ENCODE results near the gene GASK1A.
"Not testable (repeated sequence)": the region's sequence is repeated elsewhere in the genome, so short reads cannot be mapped to it uniquely, and the experiment has no call there.

The GASK1A gene

DNA sequence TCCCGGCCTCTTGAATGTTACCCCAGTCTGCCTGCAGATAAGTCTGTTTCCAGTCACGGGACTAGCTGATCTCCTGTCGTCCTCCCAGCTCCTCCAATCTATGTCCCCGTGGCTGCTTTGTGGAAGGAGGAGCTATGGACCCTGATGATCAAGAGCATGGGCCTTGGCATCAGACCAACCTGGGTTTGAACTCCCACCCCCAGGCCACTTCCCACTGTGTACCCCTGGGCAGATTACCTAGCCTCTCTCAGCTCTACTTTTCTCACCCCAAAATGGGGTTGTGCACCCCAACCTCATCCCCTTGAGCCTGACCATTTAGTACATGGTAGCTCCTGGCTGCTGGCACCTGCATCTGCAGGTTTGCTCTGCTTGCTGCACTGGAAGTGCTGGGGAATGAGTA, 55.8 kb downstream of the GASK1A start:
- DNase-seq = no peak

DNA sequence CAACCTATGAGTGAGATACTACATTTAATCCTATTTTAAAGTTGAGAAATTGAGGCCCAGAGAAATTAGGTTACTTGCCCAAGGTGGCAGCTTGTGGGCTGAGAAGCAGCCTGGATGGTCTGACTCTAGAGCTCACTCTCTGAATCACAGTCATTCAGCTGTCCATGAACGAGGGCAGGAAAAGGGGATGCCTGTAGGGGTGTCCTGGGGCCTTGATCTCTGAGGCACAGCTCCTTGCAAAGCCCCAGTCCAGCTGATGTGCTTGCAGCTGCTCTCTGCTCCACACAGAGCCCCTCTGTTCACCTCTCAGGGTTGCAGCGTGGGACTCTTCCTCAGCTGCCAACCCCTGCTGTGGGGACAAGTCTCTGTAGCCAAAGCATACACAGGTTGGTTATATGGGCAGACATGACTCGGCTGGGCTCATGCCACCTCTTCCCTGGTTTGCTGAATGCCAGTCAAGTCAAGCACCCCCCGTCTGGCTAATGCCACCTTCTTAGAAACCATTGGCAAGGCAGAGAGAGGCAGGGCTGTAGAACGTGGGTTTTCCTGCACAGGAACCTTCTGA, 56.8 kb downstream of the GASK1A start:
- DNase-seq = no peak

DNA sequence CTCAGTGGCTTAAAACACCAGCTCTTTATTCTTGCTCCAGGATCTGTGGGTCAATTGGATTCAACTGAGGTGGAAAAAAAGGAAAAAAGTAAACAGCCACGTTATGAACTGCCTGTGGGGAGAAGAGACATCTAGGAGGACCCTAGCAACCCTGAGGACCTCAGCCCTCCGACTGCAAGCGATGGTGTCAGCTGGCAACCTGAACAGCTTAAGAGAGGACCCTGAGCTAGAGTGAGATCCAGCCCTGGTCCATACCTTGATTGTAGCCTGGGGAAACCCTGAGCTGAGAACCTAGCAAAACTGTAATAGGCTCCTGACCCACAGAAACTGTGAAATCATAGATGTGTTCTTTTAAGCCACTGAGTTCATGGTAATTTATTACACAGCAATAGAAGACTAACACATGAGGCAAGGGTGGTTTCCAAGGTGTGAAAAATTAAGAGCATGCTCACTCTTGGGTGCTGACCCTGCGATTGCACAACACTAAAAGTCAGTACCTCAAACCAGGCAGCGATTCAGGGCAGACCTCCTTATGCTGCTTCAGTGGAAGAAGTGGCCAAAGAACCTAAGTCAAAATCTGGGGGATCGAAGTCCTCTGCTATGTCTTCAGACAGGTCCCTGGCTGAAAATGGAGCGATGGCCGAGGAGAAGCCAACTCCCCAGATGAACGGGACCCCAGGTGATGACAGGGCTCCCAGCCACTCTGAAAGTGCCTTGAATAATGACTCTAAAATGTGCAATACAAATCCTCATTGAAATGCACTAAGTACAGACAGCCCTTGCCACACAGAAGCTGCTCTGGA, 57.7 kb downstream of the GASK1A start:
- no peak for DNase-seq

DNA sequence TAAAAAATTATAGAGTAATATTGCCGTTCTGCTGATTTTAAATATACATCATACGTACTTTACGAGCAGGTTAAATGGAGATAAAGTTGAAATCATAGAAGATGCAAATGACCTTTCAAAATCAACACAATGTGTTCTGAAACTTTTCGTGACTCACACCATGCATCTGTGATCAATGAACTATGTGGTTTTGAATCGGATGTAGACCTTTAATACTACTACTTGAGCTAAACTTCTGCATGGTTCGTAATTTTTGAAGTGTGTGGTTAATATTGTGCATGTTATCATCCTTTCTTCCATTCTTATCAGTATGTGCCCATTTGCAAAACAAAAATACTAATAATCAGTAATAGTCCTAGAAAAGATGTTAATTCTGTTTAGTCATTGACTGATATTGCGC, 58.9 kb downstream of the GASK1A start:
- no peak for DNase-seq

DNA sequence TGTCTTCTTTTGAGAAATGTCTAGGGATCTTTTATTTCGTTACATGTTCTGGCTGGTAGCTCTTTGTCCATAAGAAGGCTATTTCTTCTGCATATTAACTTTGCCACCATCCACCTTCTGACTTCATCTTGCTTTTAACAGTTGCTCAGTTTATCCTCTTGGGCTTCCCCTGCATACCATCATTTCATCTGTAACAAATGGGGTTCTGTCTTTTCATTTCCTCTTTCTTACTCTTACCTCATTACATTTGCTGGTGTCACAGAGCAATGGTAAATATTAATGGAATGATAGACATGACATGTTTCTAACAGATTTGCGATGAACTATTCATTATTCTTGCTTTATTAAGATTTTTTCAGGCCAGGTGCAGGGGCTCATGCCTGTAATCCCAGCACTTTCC, 62.4 kb downstream of the GASK1A start:
- no peak for DNase-seq

DNA sequence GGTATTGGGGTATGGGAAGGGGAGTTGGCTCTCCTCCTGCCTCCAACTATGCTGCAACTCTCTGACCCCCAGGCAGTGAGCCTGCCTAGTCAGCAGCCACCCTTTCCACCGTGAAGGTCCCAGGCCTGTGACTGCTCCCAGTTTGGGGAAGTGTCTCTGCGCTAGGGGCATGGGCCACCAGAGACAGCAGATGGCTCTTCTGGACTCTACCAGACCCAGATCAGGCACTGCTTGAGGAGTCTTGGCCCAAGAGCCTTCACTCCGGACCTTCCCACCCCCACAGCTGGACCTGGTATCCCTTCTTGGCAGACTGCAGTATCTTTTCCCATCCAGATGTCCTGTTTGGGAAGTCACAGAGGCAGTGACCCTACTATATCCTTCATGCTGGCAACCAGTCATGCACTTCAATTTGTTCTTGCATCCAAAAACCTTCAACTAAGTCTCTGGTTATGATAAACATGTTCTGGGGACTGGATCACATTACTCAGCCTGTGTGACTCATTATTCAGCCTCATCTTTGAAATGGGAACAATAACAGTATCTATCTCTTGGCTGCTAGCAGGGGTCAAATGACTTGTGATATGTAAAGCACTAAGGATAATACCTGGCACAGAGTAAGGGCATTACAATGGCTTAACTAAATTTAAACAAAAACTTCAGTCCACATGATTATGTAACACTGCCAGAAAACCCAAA, 64.1 kb downstream of the GASK1A start:
- DNase-seq = no peak

DNA sequence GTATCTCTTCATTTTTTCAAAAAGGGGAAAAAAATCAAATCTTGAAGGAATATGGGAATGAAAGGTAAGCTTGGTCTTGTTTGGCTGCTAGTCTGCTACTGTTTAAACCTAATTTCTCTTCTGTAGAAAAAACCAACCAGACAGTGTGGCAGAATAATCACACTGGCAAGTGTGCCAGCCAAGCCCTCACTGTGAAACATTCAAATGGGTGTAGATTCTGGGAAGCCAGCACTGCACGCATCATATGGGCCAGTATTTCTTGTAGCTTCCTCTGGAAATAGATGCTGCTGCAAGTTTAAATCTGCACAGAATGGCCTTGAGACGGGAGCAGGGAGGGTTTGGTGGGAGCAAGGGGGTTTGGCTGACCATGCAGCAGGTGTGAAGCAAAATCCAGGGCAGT, 64.7 kb downstream of the GASK1A start:
- no peak for DNase-seq

DNA sequence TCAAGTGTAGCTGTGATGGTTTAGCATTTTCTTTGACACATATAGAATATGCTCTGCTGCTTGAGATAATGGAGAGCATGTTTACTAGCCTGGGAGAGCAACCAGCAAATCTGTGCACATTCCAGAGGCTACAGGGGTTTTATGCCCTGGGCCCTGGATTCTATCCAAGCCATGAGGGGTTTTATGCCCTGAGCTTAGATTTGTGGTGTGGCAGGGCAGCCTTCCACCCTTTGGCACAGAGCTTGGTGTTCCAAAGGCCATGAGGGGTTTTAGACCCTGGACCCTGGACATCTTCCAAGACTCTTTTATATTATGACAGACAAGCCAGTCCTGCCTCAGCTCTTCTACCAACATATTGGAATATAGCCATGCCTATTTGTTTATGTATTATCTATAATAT, 66.0 kb downstream of the GASK1A start:
- not testable (repeated sequence) for DNase-seq

DNA sequence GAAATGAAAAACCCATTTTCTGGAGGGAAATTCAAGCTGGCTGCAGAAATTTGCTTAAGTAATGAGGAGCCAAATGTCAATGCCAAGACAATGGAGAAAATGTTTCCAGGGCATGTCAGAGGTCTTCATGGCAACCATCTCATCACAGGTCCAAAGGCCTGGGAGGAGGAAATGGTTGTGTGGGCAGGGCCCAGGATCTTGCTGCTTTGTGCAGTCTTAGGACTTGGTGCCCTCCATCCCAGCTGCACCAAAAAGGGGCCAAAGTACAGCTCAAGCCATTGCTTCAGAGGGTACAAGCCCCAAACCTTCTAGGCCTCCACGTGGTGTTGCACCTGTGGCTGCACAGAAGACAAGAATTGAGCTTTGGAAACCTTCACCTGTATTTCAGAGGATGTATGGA, 67.5 kb downstream of the GASK1A start:
- DNase-seq = no peak

DNA sequence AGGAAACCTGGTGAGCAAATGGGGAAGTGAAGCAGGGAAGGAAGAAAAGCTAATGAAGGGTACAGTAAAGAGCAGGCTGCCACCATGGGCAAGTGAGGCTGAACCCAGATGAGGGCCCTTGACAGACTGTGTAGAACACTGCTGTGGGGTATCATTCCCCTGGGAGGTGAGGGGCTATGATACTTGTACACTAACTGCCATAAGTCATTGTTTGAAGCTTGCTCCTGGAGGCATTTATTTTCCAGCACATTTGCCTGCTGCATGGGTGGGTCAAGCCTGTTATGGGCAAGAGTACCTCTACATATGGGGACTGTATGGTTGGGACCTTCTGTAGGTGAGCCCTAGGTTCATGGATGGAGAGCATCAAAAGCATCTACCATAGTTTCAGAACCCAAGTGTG, 69.4 kb downstream of the GASK1A start:
- no peak for DNase-seq

DNA sequence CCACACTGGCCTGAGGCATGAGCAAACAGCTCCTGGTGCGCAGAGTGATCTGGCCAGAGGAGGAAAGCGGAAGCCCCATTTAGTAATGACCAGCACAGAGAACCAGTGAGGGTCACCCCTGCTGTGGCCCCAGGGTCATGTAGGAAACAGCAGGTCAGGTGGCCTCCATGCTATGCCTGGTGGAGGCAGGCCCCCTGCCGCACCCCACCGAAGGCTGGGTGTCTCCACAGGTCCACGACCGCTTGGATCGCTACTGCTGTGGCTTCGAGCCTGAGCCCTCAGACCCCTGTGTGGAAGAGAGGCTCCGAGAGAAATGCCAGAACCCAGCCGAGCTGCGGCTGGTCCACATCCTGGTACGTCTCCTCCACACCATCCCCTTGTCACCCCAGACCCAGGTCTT, 74.2 kb downstream of the GASK1A start:
- no peak for DNase-seq

DNA sequence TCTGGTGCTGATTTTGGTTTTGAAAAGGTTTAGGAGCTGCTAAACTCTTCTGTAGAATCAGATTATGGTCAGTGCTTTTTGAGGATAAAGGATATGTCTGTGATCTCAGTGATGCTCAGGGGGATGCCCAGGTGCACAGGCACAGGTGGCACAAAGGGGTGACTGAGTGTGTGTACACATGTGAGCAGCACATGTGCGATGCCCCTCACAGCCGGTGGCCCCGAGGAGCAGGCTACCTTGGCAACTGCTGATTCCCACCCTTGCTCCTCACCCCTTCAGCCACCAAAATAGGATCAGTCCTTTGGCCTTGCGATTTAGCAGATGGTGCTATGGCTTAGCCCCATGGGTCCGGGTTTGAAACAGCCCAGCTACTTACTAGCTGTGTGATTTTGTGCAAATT, 75.6 kb downstream of the GASK1A start:
- DNase-seq = no peak

DNA sequence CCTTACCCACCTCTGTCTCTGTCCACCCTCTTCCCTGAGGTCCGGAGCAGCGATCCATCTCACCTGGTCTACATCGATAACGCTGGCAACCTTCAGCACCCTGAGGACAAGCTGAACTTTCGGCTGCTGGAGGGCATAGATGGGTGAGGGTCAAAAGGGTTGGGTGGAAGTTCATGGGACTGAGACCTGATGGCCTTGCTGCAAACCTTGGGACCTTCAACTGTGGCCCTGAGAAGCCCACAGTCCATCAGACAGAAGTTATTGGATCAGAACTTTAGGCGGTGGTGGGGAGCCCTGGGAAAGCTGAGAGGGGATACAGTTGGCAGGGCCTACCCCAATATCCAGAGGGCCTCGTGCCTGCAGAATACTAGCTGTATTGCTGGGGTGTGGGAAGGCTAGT, 76.3 kb downstream of the GASK1A start:
- DNase-seq = no peak

DNA sequence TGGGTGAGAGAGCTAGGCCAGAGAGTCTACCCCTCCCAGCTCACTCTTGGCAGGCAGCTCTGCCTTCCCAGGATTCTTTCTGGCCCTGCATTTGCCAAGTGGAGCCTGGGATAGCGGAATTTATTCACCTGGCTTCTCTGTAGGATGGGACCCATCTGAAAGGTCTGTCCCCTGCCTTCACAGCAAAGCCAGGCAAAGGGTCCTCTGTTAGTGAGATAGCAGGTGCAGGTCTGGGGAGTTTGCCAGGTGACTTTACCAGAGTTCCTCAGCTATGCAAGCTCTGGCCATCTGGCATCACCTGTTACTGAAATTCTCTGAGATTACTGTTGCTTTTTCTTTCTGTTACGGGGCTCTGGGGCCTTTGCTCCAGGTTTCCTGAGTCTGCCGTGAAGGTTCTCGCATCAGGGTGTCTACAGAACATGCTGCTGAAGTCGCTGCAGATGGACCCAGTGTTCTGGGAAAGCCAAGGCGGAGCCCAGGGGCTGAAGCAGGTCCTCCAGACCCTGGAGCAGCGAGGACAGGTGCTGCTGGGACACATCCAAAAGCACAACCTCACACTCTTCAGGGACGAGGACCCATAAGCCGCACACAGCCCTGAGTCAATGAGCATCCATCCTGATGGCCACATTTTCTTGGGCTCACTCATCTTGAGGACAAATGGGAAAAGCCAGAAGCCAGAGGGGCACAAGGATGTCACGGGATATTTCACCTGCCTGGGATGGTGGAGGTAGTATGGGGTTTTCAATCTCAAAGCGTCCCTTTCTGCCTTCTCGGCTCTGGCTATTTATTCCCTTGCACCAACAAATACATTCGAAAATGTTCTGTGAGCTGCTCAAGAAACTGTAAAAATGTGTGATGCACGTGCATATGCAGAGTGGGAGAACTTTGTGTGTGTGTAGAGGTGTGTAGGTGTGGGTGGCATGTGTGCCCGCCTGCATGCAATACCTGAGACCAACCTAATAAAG, 77.0 kb downstream of the GASK1A start:
- no peak for DNase-seq

DNA sequence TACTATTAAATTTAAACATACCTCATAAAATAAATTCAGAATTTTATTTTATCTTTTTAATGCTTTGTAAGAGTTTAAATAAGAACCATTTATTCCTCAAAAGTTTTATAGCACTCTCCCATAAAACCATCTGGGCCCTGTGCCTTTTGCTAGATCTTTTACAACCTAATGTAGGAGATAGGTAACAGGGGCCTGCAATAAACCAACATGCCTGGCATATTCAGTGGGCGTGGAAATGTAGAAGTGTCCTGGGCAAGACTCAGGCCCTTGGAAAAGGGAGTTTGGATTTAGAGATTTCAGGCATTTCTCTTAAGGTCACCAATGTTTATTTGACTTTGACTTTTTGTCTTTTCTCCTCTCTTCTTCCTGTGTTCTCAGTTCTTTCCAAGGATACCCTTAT, 80.3 kb downstream of the GASK1A start:
- DNase-seq = no peak

DNA sequence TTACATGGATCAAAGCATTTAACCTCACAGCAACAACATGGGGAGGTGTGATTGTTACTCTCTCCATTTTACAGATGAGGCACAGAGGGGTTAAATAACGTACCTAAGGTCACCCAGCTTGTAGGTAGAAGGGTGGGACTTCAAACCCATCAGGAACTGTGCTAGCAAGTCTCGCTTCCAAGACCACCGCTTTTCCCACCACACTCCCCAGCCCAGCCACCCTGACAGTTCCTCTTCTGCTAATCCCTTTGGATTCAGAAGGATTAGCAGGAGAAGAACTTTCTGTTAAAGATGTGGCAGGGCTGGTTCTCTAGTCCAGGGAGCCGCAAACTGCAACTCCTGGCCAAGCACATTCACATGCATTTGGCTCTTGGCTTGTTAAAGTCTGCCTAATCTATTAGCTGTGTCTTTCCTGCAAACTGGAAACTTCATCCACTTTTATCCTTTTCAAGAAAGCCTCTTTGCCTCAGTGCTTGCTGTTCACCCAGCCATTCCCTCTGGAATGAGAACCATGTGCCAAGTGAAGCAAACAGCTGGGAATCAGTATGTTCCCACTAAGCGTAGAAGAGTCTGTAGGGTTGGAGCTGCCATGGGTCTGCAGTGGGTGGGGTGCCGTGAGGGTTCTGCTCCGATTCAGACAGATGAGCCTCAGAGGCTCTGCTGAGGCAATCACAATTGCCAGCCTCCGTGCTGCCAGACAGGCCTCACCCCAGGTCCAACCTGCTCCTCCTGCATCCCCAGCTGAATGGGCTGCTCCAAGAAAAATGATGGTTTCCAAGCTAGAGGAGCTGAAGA, 82.2 kb downstream of the GASK1A start:
- no peak for DNase-seq

DNA sequence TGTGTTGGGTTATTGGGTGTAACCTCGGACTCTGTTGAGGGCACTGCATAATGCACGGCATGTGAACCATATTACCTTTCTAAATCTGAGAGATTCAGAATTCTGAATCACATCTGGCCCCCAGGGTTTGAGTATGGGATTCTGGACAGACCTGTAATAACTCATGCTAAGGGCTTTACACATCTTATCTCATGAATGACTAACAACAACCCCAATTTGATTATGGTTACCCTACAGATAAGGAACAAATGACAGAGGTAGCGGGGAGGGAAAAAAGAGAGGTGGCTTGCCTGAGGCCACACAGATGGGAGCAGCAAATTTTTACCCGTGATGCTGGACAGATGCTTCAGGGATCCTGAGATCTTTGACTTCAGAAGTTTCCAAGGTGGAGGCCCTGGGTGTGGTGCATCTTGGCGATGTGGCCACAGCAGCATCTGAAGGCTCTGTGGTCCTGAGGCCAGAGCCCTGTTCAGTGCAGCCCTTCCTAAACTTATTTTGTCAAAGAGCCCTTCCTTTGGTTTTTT, 83.0 kb downstream of the GASK1A start:
- DNase-seq = no peak

DNA sequence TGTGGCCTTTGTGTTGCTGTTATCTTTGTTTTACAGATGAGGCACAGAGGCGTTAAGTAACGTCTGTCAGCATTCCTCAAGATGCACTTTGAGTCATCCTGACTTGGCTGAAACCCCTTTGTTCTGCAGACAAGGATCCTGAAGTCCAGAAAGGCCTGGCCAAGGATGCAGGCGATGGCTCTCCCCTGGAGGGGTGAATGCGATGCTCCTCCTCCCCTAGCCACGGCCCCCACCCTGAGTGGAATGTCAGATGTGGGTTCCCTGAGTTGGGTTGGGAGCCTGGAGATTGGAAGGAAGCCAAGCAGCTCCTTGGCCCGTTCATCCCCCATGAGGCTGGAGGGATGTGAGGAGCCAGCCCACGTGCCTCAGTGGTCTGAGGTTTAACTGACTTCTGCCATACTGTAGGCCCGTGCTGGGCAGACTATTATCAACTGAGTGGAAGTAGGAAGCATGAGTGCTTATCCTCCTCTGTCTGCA, 83.5 kb downstream of the GASK1A start:
- no peak for DNase-seq

DNA sequence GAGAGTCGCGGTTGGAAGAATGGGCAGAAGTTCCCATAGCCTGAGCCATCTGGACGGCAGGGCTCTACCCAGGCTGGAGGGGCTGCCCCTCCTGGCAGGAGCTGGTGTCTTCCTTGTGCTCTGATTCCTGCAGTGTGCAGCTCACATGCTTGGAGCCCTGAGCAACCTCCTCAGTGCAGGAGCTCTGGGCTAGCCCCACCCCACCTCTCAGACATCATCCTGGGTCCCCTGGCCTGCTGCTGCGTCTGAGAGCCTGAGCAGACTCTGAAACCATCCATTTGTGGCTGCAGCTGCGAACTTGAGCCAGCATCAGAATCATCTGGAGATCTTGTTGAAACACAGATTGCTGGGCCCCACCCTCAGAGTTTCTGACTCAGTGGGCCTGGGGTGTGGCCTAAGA, 84.0 kb downstream of the GASK1A start:
- no peak for DNase-seq

DNA sequence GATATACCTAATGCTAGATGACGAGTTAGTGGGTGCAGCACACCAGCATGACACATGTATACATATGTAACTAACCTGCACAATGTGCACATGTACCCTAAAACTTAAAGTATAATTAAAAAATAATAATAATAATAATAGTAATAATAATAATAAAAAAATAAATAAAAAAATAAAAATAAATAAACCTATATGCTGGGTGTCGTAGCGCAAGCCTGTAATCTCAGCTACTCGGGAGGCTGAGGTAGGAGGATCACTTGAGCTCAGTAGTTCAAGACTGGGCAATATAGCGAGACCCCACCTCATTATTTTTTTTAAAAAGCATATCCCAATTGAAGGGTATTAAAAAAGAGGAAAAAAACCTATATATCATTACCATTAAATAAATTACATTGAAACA, 91.6 kb downstream of the GASK1A start:
- DNase-seq = not testable (repeated sequence)

DNA sequence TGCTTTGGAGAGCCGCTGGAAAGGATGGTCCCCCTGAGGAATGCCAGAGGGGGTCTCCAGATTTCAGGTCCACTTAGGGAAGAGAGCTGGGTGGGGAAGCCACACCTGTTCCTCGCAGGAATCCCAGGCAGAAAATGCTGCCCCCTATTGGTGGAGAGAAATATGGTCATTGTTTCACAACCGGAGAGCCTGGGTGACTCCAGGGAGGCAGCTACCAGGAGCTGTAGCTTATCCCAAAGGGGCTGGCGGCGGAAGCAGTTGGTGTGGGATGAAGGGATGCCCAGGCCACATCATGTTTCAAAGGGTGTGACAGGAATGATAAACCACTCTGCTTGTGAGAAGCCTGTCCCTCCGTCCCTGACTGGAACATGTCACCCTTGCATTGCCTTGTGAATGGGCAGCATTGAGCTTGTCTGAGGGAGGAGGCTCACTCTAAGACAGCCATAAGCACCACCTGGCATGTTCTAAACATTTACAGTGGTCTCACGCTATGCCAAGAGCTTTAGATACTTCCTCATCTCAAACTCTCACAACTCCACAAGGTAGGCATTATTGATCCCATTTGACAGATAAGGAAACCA, 92.3 kb downstream of the GASK1A start:
- no peak for DNase-seq

DNA sequence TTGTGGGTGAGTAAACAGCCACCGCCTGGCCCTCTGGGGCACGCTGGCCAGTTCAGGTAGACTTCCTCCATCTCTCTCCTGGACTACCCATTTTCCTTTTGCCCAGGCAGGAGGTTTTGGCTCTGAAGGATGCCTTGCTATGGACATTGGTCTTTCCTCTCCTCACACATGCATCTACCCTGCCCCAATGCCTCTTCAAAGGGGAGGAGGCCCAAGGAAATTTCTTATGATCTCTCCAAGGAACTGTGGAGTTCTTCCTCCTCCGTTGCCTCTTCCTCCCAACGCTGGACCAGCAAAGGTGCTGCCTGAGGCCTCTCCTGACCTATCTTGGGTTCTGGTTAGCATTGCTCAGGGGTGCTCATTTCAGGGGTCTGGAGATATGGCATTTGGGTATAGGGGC, 93.2 kb downstream of the GASK1A start:
- no peak for DNase-seq
